Measurements from ENCODE around the gene ERC1. TPM values are rescaled to one million over a fixed set of nuclear protein-coding genes. Genes with fewer than 3 reads are reported as not detected.

Gene ERC1
- total RNA-seq, 4 donors from 2014 or later, result 46.1 to 83.2 (median 63.8) TPM

DNA sequence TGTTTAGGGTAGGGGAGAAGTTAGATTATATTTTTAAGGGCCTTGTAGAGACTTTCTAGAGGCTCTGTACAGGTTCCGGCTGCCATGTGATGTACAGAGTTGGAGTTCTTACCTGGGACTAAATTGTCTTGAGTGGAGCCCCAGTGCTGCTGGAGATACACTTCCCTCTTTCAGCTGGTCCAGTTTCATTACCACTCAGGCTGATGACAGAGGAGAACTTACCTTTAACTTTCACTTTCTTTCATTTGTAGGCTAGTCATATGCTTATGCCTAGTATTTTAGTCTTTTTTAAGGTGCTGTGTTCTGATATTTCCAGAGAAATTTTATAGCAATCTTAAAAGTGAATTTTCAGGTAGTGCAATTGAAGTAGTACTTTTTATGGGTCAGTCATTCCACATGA lies 117.3 kb downstream of the ERC1 start:
- ATAC-seq (ENCODE audit: low FRiP score) (no peak), DNase-seq (ENCODE audit: low spot score) (no peak)
- TF ChIP-seq, protein P1, sequence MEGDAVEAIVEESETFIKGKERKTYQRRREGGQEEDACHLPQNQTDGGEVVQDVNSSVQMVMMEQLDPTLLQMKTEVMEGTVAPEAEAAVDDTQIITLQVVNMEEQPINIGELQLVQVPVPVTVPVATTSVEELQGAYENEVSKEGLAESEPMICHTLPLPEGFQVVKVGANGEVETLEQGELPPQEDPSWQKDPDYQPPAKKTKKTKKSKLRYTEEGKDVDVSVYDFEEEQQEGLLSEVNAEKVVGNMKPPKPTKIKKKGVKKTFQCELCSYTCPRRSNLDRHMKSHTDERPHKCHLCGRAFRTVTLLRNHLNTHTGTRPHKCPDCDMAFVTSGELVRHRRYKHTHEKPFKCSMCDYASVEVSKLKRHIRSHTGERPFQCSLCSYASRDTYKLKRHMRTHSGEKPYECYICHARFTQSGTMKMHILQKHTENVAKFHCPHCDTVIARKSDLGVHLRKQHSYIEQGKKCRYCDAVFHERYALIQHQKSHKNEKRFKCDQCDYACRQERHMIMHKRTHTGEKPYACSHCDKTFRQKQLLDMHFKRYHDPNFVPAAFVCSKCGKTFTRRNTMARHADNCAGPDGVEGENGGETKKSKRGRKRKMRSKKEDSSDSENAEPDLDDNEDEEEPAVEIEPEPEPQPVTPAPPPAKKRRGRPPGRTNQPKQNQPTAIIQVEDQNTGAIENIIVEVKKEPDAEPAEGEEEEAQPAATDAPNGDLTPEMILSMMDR (IDR thresholded peaks at IDR 0.05), result no peak

DNA sequence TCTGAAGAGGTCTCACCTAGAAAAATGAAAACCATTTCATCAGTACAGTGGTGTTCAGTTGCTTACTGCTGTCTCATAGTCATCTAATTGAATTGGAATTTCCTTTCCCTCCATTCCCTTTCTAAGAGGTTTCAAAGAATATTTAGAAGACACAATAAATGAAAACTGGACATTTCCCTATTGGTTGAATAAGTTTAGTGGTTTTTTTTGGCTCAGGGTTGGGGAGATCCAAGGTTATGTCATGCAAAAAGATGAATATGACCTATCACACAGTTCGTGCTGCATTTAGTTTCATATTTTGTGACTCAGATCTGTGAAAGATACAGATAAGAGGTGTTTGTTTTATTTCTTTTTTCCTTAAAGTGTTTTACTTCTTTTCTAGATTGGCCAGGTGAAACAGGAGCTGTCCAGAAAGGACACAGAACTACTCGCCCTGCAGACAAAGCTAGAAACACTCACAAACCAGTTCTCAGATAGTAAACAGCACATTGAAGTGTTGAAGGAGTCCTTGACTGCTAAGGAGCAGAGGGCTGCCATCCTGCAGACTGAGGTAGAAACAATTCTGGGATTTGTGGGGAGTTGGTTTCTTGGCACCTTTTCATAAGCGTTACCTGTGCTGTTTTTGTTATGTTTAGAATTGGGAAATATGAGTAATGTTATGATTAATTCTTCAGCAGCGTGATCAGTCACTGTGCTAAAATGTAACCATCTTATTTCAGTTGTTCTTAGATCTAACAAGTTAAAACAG lies 124.6 kb downstream of the ERC1 start:
- DNase-seq (ENCODE audit: low spot score) (no peak), ATAC-seq (ENCODE audit: low FRiP score) (peak; percentile 50)
- TF ChIP-seq, protein P1 (IDR thresholded peaks at IDR 0.05), result no peak

DNA sequence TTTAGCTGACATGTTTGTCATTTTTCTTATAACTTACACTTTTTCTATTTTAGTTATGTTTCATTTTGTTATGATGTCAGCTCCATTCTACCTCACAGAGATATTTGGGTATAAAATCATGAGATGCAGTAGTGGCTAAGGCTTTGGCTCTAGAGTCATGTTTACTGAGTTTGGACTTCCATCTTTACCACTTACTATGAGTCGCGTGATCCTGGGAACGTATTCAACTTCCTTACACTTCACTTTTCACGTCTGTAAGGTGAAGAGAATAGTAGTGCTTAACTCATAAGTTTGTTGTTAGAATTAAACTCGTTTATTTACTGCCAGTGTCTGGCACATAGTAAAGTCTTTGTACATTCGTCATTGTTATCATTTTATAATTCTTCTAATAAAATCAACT lies 126.3 kb downstream of the ERC1 start:
- ATAC-seq (ENCODE audit: low FRiP score) (no peak), DNase-seq (ENCODE audit: low spot score) (no peak)
- TF ChIP-seq, protein P1 (IDR thresholded peaks at IDR 0.05), result no peak

DNA sequence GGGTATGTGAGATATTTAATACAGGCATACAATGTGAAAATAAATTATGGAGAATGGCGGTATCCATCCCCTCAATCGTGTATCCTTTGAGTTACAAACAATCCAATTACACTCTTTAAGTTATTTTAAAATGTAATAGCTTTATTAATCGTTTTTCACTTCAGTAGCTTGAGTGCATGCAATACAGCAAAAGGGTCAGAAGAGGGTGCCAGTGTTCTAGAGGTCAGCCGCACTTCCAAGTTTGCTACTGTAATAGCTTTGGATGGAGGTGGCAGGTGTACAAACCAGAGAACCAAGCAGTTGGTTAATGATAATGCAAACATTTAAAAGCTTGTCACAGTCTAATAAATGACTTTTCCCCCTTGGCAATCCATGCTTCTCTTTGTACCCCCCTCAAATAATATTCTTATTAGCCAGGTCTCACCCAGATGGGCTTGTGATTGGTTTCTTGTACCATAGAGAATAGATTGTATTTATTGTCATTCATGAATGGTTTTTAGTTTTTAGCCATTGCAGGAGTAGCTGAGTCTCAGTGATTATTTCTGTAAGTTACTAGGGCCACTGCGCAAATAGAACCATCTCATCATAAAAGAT lies 127.0 kb downstream of the ERC1 start:
- TF ChIP-seq, protein P1 (IDR thresholded peaks at IDR 0.05), result peak in 2 of 3 donors; percentile 65 to 69
- DNase-seq (ENCODE audit: low spot score), result peak; percentile 82
- ATAC-seq (ENCODE audit: low FRiP score), result no peak

DNA sequence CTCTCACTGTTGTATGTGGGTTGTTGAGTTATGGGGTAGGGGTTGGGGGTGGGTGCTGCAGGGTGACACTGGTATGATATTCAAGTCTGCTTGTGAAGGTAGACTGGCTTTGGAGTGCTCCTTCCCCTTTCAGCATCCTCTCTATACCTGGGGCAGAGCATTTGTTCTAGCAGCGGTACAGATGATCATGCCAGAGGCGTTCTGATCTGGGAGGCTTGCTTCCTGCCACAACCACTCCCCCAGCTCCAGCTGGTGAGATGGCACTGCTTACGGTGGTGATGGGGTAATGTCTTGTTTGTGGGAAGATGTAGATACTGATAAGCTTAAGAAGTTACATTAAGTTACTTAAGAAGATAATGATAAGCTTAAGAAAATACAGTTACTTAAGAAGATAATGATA lies 131.8 kb downstream of the ERC1 start:
- DNase-seq (ENCODE audit: low spot score), result no peak
- no peak for ATAC-seq (ENCODE audit: low FRiP score)
- TF ChIP-seq, protein P1 (IDR thresholded peaks at IDR 0.05), result no peak

DNA sequence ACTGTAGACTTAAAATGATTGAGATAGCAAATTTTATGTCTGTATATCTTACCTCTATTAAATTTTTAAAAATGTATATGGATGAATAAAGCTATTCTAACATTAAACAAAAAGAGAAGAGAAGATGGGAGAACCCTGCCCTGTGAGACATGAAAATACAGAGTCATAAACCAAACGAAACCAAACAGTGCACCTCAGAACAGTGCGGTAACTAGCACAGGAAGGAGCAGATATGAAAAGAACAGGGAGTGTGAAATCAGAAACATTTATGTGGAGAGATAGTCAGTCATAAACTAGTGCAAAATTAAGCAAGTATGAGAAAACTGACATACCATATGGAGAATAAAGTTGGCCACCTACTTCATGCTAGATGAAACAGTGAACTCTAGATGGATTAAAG lies 135.1 kb downstream of the ERC1 start:
- TF ChIP-seq, protein P1 (IDR thresholded peaks at IDR 0.05), result no peak
- ATAC-seq (ENCODE audit: low FRiP score), result no peak
- no peak for DNase-seq (ENCODE audit: low spot score)

DNA sequence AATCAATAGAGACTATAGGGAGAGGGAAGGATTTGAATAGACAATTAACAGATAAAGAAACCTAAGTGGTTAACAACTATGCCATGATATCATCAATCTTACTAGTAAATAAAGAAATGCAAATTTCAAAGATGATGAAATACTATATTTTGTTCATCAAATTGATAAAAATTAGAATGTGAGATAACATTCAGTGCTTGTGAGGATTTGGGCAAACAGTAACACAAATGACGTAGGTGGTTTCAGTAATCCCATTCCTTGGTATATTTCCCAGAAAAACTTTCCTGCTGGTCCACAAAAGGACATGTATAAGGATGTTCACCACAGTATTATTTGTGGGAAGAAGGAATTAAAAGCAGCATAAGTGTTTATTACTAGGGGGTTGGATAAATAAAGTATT lies 136.0 kb downstream of the ERC1 start:
- ATAC-seq (ENCODE audit: low FRiP score) (no peak), DNase-seq (ENCODE audit: low spot score) (no peak)
- TF ChIP-seq, protein P1 (IDR thresholded peaks at IDR 0.05), result no peak

Data from omental fat pad (tissue), 4 donors.